ENCODE results near the gene RETREG3.

DNA sequence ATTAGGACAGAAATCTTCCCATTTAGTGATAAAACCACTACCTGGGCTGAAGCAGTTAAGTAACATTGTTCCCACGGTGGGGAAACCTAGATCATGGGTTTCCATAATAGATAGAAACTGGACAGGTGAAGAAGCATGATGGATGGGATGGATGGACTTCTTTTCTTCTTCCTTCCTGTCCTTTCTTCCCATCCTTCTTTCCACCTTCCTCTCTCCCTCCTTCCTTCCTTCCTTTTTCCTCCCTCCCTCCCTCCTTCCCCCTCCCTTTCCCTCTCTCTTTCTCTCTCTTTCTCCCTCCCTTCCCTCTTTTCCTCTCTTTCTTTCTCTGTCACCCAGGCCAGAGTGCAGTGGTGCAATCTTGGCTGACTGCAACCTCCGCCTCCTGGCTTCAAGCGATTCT, 34.7 kb downstream of the RETREG3 start:
- no peak for TF ChIP-seq CTCF (IDR thresholded peaks at IDR 0.05 in 8 of 11, conservative IDR thresholded peaks at IDR 0.05 in 3 of 11)
- no peak for TF ChIP-seq POLR2AphosphoS5 (IDR thresholded peaks at IDR 0.05)
- no peak for TF ChIP-seq POLR2A (IDR thresholded peaks at IDR 0.05)
